K562 (cell line): ENCODE data around the gene DDX39A. TPM values are rescaled to one million over a fixed set of nuclear protein-coding genes. Genes with fewer than 3 reads are reported as not detected.

Experiments
- ATF7 ChIP-seq: fragments of 450-650 bp; IDR thresholded peaks from 2 replicates; pipeline ENCODE4 v1.7.1; 2014; ENCODE audit warnings: mild to moderate bottlenecking, moderate library complexity
- CHAMP1 ChIP-seq: fragments of 450-650 bp; IDR thresholded peaks from 2 replicates; pipeline ENCODE4 v1.6.1; 2016; ENCODE audit warnings: mild to moderate bottlenecking
- GABPB2 ChIP-seq: fragments of 250-450 bp; sonication (Bioruptor Pico); conservative IDR thresholded peaks from 2 replicates; pipeline ENCODE4 v1.5.1; 2021; ENCODE audit warnings: mild to moderate bottlenecking
- HDAC1 ChIP-seq, 2 experiments: fragments of 450-650 bp; IDR thresholded peaks; 2 replicates each; pipeline ENCODE4 v1.6.1; 2016 to 2017; ENCODE audit warnings: inconsistent platforms in 1 of 2, mild to moderate bottlenecking in 1 of 2, moderate library complexity in 1 of 2
- HNRNPL ChIP-seq: fragments of 200-400 bp; formaldehyde crosslinking; IDR thresholded peaks from 2 replicates; pipeline ENCODE4 v1.6.1; 2017; ENCODE audit warnings: low read depth, mild to moderate bottlenecking, low read length
- NCOA6 ChIP-seq: fragments of 450-650 bp; IDR thresholded peaks from 2 replicates; pipeline ENCODE4 v1.6.1; 2017; ENCODE audit warnings: mild to moderate bottlenecking
- NFXL1 ChIP-seq: fragments of 450-650 bp; formaldehyde crosslinking; IDR thresholded peaks from 2 replicates; pipeline ENCODE4 v1.4.0; 2021; ENCODE audit warnings: mild to moderate bottlenecking
- NR0B1 ChIP-seq: fragments of 450-650 bp; IDR thresholded peaks from one replicate; pipeline ENCODE4 v1.6.1; 2018; ENCODE audit warnings: mild to moderate bottlenecking, moderate library complexity; ENCODE audit not compliant: partially characterized antibody
- NR4A1 ChIP-seq, 2 experiments: fragments of 250-450 bp in 1 of 2; fragments of 450-650 bp in 1 of 2; sonication (Bioruptor Pico) in 1 of 2; IDR thresholded peaks; 2 replicates each; pipeline versions ENCODE4 v1.4.0 to v1.6.1; 2016 to 2020; ENCODE audit warnings: mild to moderate bottlenecking in 2 of 2, missing compliant biosample characterization in 1 of 2, missing genetic modification characterization in 1 of 2, moderate library complexity in 1 of 2
- TBL1XR1 ChIP-seq, 2 experiments: IDR thresholded peaks; 2 replicates each; pipeline ENCODE4 v1.6.1; 2012; ENCODE audit warnings: improper control_type of control experiment in 2 of 2, low read length in 2 of 2, mild to moderate bottlenecking in 1 of 2
- TCF15 ChIP-seq: fragments of 250-450 bp; sonication (Bioruptor Pico); IDR thresholded peaks from 2 replicates; pipeline ENCODE4 v1.8.0; 2022; ENCODE audit warnings: moderate library complexity, mild to moderate bottlenecking, inconsistent platforms
- ZBTB33 ChIP-seq: sonication (generic); formaldehyde crosslinking; IDR thresholded peaks from 2 replicates; pipeline ENCODE4 v1.8.1; 2023; ENCODE audit warnings: mild to moderate bottlenecking, missing genetic modification reagents
- ZNF23 ChIP-seq: fragments of 250-450 bp; sonication (Bioruptor Pico); IDR thresholded peaks from 2 replicates; pipeline ENCODE4 v1.4.0; 2020; ENCODE audit warnings: mild to moderate bottlenecking
- ZNF592 ChIP-seq: fragments of 450-650 bp; IDR thresholded peaks from 2 replicates; pipeline ENCODE4 v1.6.1; 2017; ENCODE audit warnings: antibody characterized with exemption, mild to moderate bottlenecking
- ZNF668 ChIP-seq: fragments of 250-450 bp; sonication (Bioruptor Pico); IDR thresholded peaks from 2 replicates; pipeline ENCODE4 v1.8.0; 2022; ENCODE audit warnings: mild to moderate bottlenecking, inconsistent platforms
- polyA plus RNA-seq, 8 experiments: library from polyadenylated mRNA; depleted of rRNA in 4 of 8; stranded (reverse) in 5 of 8; unstranded in 3 of 8; fragments of >200 nt; fragmentation: Nextera tagmentation in 2 of 8; fragmentation: Illumina TruSeq in 1 of 8; extraction: Ambion mirVana in 2 of 8; extraction: Trizol in 1 of 8; gene quantifications; 2 replicates each; pipeline versions ENCODE4 v1.2.1 to v1.2.3, GENCODE V29; 2011 to 2014; ENCODE audit warnings: inconsistent platforms in 1 of 8, missing spikeins in 1 of 8
- total RNA-seq, 7 experiments: library from RNA; depleted of rRNA in 6 of 7; stranded (reverse); fragments of >200 nt in 6 of 7; fragmentation: Illumina TruSeq in 2 of 7; extraction: Trizol in 2 of 7; gene quantifications; 2 replicates each; pipeline versions ENCODE4 v1.2.1 to v1.2.3, GENCODE V29; 2011 to 2021; ENCODE audit warnings: low replicate concordance in 1 of 7

Gene DDX39A
- total and polyA plus RNA-seq, 9 of the 15 experiments (the other 6 are each of a cell fraction or from before 2014, with no cell fraction given) = 90.3 to 250 (median 188) TPM

- TF ChIP-seq ZNF592 (no peak), GABPB2 (CRISPR knock-in tag) (no peak), NR4A1 (CRISPR knock-in tag; IDR thresholded peaks at IDR 0.05) (no peak), NR4A1 (tag; IDR thresholded peaks at IDR 0.05) (no peak), ZNF23 (CRISPR knock-in tag) (no peak), TCF15 (CRISPR knock-in tag) (no peak), NR0B1 (no peak), NCOA6 (no peak), CHAMP1 (no peak), HDAC1 (IDR thresholded peaks at IDR 0.05) (peak in 1 of 2 experiments; percentile 62; a peak in 1 of 4 replicates), TBL1XR1 (IDR thresholded peaks at IDR 0.05; ENCODE audit: low read length in 2 of 2) (no peak), ZBTB33 (CRISPR knock-in tag) (no peak), NFXL1 (CRISPR knock-in tag) (no peak), ZNF668 (CRISPR knock-in tag) (no peak), ATF7 (peak; percentile 87), HNRNPL (no peak)
Measured at GRCh38 chr19:14425696-14426138, 6.6 kb upstream of the DDX39A start (continued).
